Hippocampal formation (tissue), 2 donors: Measurements from ENCODE around the gene MYO5B.
"Not testable (repeated sequence)": the region's sequence is repeated elsewhere in the genome, so short reads cannot be mapped to it uniquely, and the experiment has no call there.

ENCODE experiments used
- DNase-seq, 2 donors: peaks; one replicate each; lab custom pipeline; 2025; lab: John Stamatoyannopoulos, UW

The MYO5B gene

DNA sequence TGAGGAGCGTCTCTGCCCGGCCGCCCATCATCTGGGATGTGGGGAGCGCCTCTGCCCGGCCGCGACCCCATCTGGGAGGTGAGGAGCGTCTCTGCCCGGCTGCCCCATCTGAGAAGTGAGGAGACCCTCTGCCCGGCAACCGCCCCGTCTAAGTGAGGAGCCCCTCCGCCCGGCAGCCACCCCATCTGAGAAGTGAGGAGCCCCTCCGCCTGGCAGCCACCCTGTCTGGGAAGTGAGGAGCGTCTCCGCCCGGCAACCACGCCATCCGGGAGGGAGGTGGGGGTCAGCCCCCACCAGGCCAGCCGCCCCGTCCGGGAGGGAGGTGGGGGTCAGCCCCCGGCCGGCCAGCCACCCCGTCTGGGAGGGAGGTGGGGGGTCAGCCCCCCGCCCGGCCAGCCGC is 395.1 kb downstream of the MYO5B start:
- DNase-seq, result not testable (repeated sequence)

DNA sequence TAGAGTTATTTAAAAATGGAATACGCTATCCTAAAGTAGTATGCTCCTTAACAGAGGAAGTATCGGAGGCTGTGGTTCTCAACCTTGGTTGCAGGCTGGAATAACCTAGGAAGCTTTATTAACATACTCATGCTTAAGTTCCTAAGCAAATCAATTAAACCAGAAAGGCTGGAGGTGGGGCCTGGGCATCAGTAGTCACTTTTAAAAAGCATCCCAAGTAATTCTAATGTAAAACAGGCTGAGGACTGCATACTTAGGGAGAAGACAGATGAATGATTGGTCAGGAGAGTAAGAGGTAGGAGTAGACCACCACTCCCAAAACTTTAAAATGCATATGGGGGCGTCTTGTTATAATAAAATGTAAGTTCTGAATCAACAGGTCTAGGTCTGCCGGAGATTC is 396.9 kb downstream of the MYO5B start:
- no peak for DNase-seq

- no peak for DNase-seq
Measured at GRCh38 chr18:49795612-49796552, 399.1 kb downstream of the MYO5B start.

DNA sequence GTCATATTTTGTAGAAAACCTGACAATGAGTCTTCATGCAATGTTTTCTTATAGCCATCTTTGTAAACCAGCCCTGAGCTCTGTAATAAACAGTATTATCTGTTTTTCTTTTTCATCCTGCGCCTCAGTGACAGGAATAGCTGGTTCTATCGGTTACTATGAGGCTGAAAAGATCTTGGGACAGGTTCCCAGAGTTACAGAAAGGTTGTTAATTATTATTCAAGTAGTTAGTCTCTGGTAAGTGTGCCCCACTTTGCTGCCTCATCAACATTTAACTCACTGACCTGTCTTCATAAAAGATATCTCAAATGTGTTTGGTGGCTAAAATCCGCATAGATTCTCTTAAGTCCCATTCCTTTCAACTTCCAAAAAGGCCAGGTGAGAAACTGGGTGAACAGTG is 400.2 kb downstream of the MYO5B start:
- DNase-seq, result no peak

DNA sequence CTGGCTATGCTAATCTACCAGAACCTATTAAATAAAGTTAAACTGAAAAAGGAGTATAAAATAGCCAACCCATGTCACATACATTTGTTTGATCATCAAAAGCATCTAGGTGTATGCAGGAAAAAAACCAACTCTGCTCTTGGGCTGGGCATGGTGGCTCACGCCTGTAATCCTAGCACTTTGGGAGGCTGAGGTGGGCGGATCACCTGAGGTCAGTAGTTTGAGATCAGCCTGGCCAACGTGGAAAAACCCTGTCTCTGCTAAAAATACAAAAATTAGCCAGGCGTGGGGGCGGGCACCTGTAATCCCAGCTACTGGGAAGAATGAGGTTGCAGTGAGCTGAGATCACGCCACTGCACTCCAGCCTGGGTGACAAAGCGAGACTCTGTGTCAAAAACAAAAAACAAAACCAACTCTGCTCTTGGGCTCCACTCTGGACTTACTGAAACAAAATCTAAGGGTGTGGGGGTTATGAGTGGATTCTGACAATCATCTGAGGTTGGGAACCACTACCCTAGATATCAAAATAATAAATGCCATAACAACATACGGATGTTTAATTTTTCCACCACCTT is 405.3 kb downstream of the MYO5B start:
- not testable (repeated sequence) for DNase-seq

- DNase-seq, result no peak
Measured at GRCh38 chr18:49788327-49788898, 406.5 kb downstream of the MYO5B start.

GRCh38 chr18:49786019-49786720 is 408.8 kb downstream of the MYO5B start:
- DNase-seq, result no peak

DNA sequence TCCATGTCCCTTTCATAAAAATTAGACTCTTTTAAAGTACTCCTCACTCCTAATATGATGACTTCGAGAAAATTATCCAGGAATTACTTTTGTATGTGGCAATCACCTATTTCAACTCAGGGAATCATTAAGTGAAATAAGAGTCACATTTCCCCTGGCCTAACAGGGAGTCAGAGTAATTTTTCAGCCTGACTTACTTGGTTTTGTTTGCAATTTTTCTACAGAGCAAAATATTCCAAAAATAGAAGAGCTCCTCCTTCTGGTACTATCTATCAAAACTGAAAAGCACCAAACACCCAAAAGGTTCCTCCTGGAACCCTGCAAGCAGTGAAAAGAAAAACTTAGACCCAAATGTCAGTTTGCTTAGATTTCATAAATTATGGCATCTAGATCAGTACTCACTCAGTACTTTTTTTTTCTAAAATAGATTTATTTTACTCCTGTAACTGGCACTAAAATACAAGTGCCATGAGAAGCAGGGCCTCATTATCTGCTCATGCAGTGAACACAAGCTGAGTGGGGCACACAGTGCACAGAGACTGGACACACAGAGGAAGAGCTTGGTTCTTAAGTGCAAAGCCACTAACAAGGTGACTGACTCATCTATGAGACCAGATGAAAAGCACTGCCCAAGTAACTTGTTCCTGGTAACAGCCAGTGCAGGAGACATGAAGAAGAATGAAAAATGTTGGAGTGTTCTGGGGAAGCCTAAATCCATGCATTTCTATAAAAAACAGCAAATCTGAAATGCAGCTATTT is 410.3 kb downstream of the MYO5B start:
- no peak for DNase-seq

DNA sequence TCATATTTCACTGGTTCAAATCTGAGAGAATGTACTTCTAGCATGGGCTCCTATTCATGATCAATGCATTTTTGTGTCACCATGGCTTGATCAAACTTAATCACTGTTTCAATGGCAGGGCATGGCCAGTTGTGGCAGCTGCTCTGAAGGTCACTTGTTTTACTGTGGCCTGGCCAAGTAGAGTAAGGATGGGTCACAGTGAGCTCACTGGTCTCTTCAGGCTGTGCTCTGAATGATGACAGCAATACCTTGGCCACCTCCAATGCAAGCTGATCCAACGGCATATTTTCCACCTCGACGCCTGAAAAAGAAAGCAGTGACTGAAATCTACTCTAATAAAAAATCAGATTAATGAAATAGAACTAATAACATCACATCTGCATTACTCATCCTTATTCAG is 411.3 kb downstream of the MYO5B start:
- DNase-seq, result not testable (repeated sequence)

GRCh38 chr18:49778826-49779465 is 416.0 kb downstream of the MYO5B start:
- no peak for DNase-seq
